MM.1S (cell line): ENCODE results near the gene PDE1C.

Experiments
- DNase-seq: peaks from one replicate; pipeline ENCODE4 v3.0.0-alpha.2; 2015
- H2AFZ ChIP-seq: fragments of 300-600 bp; sonication (generic); 2 replicates; pipeline ENCODE4 v1.6.0; 2016; ENCODE audit warnings: antibody characterized with exemption, low read length
- H3F3A ChIP-seq: fragments of 300-600 bp; sonication (generic); 2 replicates; pipeline ENCODE4 v1.6.1; 2016; ENCODE audit warnings: mild to moderate bottlenecking, antibody characterized with exemption, low read length, moderate library complexity, mixed read lengths; ENCODE audit not compliant: insufficient read depth
- H3K27ac ChIP-seq: fragments of 300-600 bp; sonication (generic); 2 replicates; pipeline ENCODE4 v1.5.1; 2016; ENCODE audit warnings: mild to moderate bottlenecking, low read length
- H3K27me3 ChIP-seq: fragments of 300-600 bp; sonication (generic); replicated peaks from 2 replicates; pipeline ENCODE4 v1.6.0; 2016; ENCODE audit warnings: low read length; ENCODE audit not compliant: insufficient read depth
- H3K36me3 ChIP-seq: fragments of 300-600 bp; sonication (generic); replicated peaks from 2 replicates; pipeline ENCODE4 v1.6.1; 2016; ENCODE audit warnings: mild to moderate bottlenecking, low read length, mixed read lengths; ENCODE audit not compliant: insufficient read depth
- H3K4me1 ChIP-seq: fragments of 300-600 bp; sonication (generic); 2 replicates; pipeline ENCODE4 v1.6.1; 2016; ENCODE audit warnings: low read length, mixed read lengths
- H3K4me2 ChIP-seq: fragments of 300-600 bp; sonication (generic); 2 replicates; pipeline ENCODE4 v1.6.0; 2016; ENCODE audit warnings: low read depth, low read length
- H3K4me3 ChIP-seq: fragments of 300-600 bp; sonication (generic); 2 replicates; pipeline ENCODE4 v1.5.1; 2016; ENCODE audit warnings: low read length, mixed read lengths
- H3K79me2 ChIP-seq: fragments of 300-600 bp; sonication (generic); 2 replicates; pipeline ENCODE4 v1.6.1; 2016; ENCODE audit warnings: mixed run types, low read length, mixed read lengths
- H3K9ac ChIP-seq: fragments of 300-600 bp; sonication (generic); 2 replicates; pipeline ENCODE4 v1.6.1; 2016; ENCODE audit warnings: low read length, mixed read lengths
- H3K9me2 ChIP-seq: fragments of 300-600 bp; sonication (generic); replicated peaks from 2 replicates; pipeline ENCODE4 v1.6.1; 2016; ENCODE audit warnings: mild to moderate bottlenecking, low read length, mixed read lengths; ENCODE audit not compliant: insufficient read depth
- H3K9me3 ChIP-seq: fragments of 300-600 bp; sonication (generic); replicated peaks from 2 replicates; pipeline ENCODE4 v1.6.1; 2016; ENCODE audit warnings: mild to moderate bottlenecking, low read length, mixed read lengths; ENCODE audit not compliant: insufficient read depth
- H4K20me1 ChIP-seq: fragments of 300-600 bp; sonication (generic); 2 replicates; pipeline ENCODE4 v1.6.1; 2016; ENCODE audit warnings: mild to moderate bottlenecking, low read length, moderate library complexity, mixed read lengths; ENCODE audit not compliant: insufficient read depth
- CTCF ChIP-seq: fragments of 300-600 bp; sonication (generic); IDR thresholded peaks from 2 replicates; pipeline ENCODE4 v1.5.1; 2016; ENCODE audit warnings: antibody characterized with exemption, low read length, mixed read lengths
- EZH2 ChIP-seq: fragments of 300-600 bp; sonication (generic); optimal IDR thresholded peaks from 2 replicates; pipeline ENCODE3; 2017; ENCODE audit warnings: low read depth, mild to moderate bottlenecking, antibody characterized with exemption, low read length, mixed read lengths
- EZH2phosphoT487 ChIP-seq: fragments of 300-600 bp; sonication (generic); IDR thresholded peaks from 2 replicates; pipeline ENCODE4 v1.6.1; 2018; ENCODE audit warnings: antibody characterized with exemption, low read length

PDE1C gene

GRCh38 chr7:31716355-31716754 lies 353.9 kb downstream of the PDE1C start:
- Histone ChIP-seq H3K79me2 (no peaks in the 10 kb centered on the region), H3K9ac (no peak overlapping the region), H3K9me3 (no peaks in the 10 kb centered on the region), H3K36me3 (no peaks in the 10 kb centered on the region), H3K27ac (no peak overlapping the region), H3K4me1 (no peaks in the 10 kb centered on the region), H3K27me3 (no peaks in the 10 kb centered on the region), H2AFZ (no peak overlapping the region), H4K20me1 (no peaks in the 10 kb centered on the region), H3K4me2 (no peak overlapping the region), H3K9me2 (no peaks in the 10 kb centered on the region), H3K4me3 (no peak overlapping the region), H3F3A (no peaks in the 10 kb centered on the region)
- DNase-seq = no peak
- TF ChIP-seq EZH2 = no peak
- TF ChIP-seq CTCF = no peak
- TF ChIP-seq EZH2phosphoT487 = no peak

GRCh38 chr7:31710171-31710570 lies 360.0 kb downstream of the PDE1C start:
- H2AFZ ChIP-seq = no peak overlapping the region
- no peaks in the 10 kb centered on the region for H3K9me2 ChIP-seq
- TF ChIP-seq EZH2phosphoT487 = no peak
- no peak overlapping the region for H3K9ac ChIP-seq
- H3K27ac ChIP-seq = no peak overlapping the region
- no peaks in the 10 kb centered on the region for H3K9me3 ChIP-seq
- H4K20me1 ChIP-seq = no peaks in the 10 kb centered on the region
- DNase-seq = no peak
- H3K36me3 ChIP-seq = no peaks in the 10 kb centered on the region
- no peaks in the 10 kb centered on the region for H3K27me3 ChIP-seq
- H3K4me2 ChIP-seq = no peak overlapping the region
- H3K4me3 ChIP-seq = no peak overlapping the region
- no peaks in the 10 kb centered on the region for H3K4me1 ChIP-seq
- no peaks in the 10 kb centered on the region for H3K79me2 ChIP-seq
- no peaks in the 10 kb centered on the region for H3F3A ChIP-seq

DNA sequence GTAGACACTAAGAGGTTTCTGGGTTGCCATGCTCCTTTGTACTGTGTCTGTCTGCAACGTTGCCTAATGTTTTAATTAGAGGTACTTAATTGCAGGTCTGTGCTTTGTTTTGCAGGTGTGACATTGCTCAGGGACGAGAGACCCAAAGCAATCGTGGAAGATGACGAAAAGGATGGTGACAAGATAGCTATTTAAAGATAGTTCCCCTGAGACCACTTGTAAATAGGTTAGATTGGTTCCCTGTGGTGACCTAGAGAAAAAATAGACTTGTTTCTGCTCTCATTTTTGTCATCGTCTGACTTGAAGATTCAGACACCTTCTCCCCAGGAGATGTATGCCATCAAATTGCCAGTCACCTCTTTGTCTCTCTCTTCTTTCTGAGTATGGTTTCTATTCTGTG lies 363.1 kb downstream of the PDE1C start:
- DNase-seq = no peak
- H3K4me2 ChIP-seq = no peak overlapping the region
- no peak overlapping the region for H3K27ac ChIP-seq

GRCh38 chr7:31705377-31705776 lies 364.8 kb downstream of the PDE1C start:
- H3K9me2 ChIP-seq = no peaks in the 10 kb centered on the region
- H3F3A ChIP-seq = no peaks in the 10 kb centered on the region
- no peak overlapping the region for H3K4me2 ChIP-seq
- TF ChIP-seq EZH2 = no peak
- no peak for TF ChIP-seq CTCF
- TF ChIP-seq EZH2phosphoT487 = no peak
- no peak overlapping the region for H3K4me3 ChIP-seq
- H3K27me3 ChIP-seq = no peaks in the 10 kb centered on the region
- H3K36me3 ChIP-seq = no peaks in the 10 kb centered on the region
- no peaks in the 10 kb centered on the region for H3K4me1 ChIP-seq
- H2AFZ ChIP-seq = no peak overlapping the region
- H3K9ac ChIP-seq = no peak overlapping the region
- no peaks in the 10 kb centered on the region for H3K79me2 ChIP-seq
- H4K20me1 ChIP-seq = no peaks in the 10 kb centered on the region
- no peak overlapping the region for H3K27ac ChIP-seq
- H3K9me3 ChIP-seq = no peaks in the 10 kb centered on the region
- no peak for DNase-seq

More for the DNA sequence above, 363.1 kb downstream of the PDE1C start:
- TF ChIP-seq CTCF (no peak), EZH2 (no peak), EZH2phosphoT487 (no peak)
- no peaks in the 10 kb centered on the region for H3K36me3 ChIP-seq
- H3F3A ChIP-seq = no peaks in the 10 kb centered on the region
- no peak overlapping the region for H2AFZ ChIP-seq
- no peaks in the 10 kb centered on the region for H3K79me2 ChIP-seq
- no peak overlapping the region for H3K4me3 ChIP-seq
- no peaks in the 10 kb centered on the region for H3K27me3 ChIP-seq
- no peaks in the 10 kb centered on the region for H3K4me1 ChIP-seq
- H3K9me3 ChIP-seq = no peaks in the 10 kb centered on the region
- no peaks in the 10 kb centered on the region for H4K20me1 ChIP-seq
- no peaks in the 10 kb centered on the region for H3K9me2 ChIP-seq
- no peak overlapping the region for H3K9ac ChIP-seq
